Fibroblast of the conjunctiva (primary cell): ENCODE results near the gene GRK4.
"Not testable (repeated sequence)": the region's sequence is repeated elsewhere in the genome, so short reads cannot be mapped to it uniquely, and the experiment has no call there.

Experiments
- DNase-seq: peaks from one replicate; pipeline ENCODE4 v3.0.0-alpha.2; 2010; ENCODE audit warnings: low read depth

GRK4 gene

DNA sequence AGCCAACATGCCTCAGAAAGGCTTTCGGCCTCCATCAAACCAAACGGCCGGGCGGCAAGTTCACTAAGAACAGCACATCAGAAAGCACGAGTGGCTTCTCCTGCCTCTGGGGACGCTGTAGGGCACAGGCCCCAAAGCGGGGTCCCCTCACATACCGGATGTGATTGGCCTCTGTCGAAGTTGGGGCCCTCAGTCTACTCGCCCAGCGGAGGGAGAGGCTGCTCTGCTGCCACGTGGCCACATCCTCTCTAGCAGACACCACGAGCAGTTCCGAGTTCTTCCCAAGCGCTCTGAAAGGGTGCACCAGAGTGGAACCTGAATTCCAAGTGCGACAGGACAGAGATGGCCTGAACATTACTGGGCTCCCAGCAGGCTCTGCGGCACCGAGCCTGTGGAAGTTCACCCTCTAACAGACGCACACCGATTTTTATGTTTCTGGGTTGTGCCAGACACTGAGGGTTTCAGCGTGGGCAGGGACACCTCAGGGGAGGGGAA lies 21.3 kb upstream of the GRK4 start:
- DNase-seq = no peak

DNA sequence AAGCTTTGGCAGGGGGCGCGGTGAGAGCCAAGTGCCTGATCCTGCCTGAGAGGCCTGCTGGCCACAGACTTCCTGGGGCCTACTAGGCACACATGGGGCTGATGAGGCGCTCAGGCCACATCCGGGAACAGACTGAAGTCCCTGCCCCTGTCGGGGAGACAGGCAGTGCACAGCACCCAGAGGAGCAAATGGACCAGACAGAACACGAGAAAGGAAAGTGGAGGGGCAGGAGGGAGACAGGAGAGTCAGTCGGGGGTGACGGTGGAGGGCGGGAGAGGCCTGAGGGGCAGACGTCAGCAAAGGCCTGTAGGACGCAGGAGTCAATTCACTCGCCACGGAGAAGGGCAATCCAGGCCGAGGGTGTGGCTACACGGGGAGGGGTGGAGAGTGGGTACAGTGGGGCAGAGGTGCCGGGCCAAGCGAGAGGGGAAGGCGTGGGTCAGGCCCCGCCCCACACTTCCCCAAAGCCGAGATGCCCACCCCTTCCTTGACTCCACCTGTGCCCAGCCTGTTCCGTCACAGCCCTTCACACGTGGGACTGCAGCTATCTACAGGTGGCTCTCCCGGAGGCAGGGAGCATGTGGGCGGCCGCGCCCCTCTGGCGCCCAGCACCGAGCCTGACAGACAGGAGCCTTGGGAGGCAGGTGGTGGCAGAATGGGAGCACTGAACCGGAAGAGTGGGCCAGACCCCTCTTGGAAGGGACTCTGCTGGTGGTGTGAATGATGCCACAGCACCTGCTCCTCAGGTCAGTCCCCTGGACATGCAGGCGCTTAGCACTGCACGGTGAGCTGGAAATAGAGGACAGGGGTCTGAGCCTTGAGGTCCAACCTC lies 20.6 kb upstream of the GRK4 start:
- DNase-seq = no peak

DNA sequence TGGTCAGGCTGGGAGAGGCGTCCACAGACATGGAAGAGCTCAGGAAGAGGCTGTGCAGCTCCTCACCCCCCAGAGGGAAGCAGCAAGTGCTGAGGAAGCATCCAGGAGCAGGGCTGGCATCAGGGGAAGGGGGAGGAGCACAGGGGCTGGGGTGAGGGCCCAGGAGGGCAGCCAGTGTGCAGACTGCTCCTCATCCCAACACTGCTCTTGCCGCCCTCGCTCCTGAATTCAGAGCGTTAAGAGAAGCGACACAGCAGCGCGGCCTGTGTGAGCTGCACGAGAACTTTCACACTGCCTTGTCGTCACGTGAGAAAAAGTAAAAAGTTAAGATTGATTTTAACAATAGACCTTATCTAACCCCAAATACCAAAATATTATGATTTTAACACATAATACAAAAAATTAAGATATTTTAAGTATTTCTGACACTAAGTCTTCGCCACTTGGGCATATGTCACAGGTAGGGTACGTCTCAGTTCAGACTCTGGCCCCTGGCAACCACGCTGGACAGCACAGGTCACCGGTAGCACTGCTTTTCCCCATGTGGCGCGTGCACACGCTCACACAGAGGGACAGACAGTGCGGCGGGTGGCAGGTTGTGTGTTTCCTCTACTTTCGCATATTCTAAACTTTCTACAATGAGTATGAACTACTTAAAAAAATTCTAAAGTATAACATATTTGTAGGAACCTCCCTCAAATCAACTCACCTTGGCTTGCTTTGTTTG lies 19.8 kb upstream of the GRK4 start:
- DNase-seq = no peak

DNA sequence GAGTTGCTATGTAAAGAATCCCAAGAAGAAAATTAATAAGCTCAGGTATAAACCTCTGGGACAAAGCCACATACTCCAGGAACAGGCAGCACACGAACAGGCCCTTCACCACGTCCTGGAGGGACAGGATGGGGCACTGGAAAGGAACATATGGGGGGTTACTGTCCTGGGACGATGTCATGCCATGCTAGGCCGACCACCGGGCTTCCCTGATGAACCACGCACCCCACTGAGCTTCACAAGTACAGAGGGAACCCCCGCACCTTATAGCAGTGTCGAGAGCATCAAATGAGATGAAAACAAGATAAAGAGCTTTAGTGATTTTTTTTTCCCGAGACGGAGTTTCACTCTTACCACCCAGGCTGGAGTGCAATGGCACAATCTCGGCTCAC lies 19.3 kb upstream of the GRK4 start:
- no peak for DNase-seq

DNA sequence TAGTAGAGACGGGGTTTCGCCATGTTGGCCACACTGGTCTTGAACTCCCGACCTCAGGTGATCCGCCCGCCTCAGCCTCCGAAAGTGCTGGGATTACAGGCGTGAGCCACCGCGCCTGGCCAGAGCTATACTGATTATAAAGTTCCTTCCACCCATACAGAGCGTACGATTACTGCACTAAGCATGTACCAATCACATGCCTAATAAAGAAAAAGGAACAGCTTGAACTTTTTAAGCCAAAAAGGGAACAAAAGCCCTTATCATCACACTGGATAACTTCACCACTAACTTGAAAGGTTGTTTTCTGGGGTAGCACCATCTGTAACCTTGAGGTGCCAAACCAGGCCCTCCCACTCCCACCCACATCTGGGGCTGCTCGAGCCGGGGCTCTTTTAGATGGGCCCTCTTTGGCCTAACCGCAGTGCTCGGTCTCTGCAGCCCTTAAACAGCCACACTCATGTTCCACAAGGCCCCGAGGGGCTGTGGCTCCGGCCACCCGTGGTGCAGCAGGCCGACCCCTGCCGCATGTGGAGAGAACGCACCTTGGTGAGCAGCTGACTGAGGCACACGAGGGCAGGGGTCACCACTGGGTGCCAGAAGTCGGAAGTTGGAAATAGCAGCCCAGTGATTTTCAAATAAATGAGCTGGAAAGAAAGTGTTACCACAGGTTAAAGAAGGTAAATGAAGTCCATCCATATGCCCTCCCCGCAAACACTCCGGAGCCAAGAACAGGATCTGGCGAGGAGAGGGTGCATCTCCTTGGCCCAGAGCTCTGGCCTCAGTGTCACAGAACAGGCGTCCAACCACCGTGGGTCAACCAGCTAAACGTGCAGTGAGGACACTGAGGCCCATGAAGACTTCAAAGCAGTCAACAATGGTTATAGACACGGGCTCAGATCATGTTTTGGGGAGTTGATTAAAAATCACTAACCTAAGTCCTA lies 18.5 kb upstream of the GRK4 start:
- no peak for DNase-seq

DNA sequence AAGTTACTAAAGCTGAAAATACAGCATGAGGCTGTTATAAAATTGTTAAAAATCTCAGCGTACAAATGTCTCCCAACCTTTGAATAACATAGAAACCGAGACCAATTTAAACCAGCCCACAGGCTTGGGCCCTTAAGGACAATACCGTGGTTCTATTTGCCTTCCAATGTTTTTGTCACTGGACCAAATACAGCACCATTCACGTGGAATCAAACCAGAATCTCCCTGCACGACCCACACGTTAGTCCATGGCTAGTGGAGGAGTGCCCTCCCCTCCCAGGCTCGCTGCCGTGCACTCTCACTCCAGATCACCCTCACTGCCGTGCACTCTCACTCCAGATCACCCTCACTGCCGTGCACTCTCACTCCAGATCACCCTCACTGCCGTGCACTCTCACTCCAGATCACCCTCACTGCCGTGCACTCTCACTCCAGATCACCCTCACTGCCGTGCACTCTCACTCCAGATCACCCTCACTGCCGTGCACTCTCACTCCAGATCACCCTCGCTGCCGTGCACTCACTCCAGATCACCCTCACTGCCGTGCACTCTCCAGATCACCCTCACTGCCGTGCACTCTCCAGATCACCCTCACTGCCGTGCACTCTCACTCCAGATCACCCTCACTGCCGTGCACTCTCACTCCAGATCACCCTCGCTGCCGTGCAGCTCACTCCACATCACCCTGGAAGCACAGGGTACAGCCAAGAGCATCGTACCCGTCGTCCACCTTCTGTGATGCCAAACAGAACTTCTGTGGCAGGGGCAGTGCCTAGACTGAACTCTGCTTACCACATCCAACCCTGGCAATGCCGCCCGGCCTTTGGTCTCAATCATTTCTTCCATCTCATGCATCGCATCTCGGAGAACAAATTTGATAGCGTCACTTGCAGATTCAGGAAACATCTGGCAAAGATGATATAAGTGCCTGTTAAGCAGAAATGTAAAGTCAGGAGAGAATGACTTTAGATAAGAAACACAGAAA lies 17.5 kb upstream of the GRK4 start:
- not testable (repeated sequence) for DNase-seq

DNA sequence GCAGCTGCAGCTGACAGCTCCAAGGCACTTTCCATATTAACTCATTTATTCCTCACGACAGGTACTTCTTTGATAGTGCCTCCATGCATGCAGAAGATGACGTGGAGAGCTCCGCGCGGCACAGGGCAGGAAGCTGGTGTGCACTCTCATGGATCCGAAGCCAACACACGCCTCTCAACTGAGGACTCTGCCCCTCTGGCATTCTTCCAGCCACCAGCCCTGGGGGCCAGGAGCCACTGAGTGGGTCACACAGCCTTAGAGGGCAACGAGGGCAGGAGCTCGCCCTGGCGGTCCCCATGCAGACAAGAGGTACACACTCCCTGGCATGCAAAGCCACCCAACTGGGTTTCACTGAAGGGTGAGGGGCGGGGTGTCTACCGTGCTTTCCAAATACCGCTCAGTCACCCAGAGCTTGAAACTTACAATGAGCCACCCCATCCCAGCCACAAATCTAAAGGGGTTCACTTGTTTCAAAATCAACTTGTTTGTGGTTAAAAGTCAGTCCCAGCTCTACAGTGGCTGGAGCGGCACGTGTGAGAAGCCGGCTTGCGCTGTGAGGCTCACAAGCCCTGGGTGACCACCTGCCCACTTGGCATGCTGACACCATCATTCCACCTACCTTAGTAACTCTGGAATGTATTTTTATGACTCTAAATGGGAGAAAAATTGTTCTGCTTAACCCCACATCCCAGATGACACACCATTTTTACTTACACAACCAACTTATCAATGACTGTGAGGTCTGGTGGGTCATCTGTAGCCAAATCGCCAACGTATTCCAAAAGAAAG lies 16.4 kb upstream of the GRK4 start:
- DNase-seq = no peak

DNA sequence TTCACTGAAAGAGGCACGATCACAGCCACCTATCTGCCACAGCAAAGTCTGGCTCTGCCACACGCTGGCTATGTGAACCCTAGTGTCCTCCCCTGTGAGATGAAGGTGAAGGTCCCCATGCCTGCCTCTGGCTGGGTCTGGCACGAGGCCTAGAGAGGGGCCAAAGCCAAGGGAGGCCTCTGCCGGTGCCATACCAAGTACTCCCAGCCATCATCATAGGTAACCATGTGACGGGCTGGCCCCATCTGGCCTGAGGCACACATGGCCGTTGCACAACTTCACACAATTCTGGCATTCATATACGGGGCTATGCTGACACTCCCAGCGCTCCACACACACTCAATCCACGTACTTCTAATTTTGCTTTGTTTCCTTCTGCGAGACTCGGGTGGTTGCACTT lies 15.4 kb upstream of the GRK4 start:
- DNase-seq = no peak

DNA sequence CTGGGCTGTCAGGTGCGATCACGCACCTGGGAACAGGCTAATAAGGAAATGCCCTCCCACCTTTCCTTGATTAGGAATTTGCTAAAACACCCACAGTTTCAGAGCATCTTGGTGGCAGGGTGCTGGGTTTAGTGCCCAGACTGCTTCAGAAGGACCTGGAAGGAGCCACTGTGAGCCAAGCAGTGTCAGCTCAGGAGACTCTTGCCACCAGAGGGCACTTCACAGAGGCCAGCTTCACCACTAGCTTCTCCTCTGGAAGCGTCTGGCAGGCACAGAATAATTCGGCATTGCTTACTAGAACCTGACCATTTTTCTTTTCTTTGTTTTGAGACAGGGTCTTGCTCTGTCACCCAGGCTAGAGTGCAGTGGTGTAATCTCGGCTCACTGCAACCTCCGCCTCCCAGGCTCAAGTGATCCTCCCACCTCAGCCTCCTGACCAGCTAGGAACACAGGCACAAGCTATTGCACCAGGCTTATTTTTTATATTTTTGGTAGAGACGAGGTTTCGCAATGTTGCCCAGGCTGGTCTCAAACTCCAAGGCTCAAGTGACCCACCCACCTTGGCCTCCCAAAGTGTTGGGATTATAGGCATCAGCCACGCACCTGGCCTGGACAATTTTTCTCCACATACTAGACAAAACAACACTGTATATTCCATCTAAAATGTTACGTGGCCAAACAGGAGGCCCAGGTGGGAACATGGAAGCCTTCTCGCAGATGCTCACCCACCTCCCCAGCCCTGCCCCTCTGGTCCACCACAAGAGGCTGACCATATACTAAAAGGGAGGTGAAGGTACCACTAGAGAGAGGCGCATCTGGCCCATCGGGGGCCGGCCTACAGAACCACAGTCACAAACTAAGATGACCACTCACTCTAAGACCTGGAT lies 14.2 kb upstream of the GRK4 start:
- no peak for DNase-seq

DNA sequence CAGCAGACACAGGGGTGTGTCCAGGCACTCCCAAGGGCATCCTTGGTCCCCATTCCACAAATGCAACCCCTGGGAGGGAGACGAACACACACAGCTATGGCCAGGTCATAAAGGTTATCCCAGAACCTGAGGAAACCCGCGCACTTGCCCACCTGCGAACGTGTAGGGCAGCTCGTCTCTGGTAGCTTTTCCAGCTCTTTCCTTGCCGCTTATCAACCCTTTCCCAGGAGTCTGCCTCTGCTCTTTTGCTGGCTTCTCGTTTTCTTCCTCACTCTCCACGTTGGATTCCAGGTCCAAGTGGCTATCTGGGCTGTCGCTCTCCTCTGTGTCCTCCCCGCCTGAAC lies 13.6 kb upstream of the GRK4 start:
- DNase-seq = no peak

DNA sequence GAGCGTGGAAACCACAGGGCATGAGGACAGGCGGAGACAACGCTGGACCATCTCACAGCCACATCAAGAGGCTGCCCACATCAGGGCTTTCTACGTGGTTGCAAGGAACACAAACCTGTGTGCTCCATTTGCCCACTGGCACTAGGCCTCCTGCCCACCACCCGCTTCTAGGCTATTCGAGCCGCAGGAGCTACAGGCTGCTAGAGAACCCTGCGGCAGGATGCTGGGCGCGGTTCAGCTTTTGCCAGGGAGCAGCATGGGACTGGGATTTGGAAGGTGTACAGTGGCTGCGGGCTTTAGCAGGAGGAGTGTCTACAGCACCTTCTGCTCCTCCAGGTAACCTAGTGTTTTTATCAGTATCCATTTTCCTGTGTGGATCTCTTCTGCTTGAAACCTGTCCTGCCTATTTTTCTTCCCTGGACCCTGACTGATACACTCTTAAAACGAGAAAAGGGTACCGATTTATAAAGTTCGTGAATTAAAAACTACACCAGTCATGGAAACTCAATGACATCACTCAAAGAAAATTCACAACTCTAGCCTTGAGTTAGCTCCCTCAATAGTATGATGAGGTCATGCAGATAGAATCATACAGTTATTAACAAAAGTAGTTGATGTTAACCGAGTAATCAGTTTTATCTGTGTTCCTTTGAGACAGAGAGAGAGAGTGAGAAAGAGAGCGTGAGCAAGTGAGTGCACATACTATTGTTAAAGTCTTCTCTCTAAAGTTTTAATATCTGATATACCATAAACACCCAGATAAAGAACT lies 13.0 kb upstream of the GRK4 start:
- no peak for DNase-seq

DNA sequence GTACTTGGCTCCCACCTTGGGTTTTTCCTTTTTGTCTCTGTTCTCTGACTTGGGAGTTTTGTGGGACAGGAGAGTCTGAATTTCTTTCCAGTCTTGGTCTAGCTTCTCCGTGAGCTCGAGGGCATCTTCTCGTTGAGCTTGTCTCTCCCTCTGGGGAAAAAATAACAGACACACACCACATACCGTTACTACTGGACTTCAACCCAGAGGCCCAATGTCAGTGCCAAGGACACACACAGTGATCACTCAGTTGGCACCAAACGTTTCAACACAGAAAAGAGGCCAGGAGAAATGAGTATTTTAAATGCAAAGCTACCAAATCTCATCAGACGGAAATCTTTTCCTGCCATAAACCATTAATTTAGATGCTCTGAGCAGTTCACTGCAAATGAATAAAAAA lies 9.9 kb upstream of the GRK4 start:
- no peak for DNase-seq

DNA sequence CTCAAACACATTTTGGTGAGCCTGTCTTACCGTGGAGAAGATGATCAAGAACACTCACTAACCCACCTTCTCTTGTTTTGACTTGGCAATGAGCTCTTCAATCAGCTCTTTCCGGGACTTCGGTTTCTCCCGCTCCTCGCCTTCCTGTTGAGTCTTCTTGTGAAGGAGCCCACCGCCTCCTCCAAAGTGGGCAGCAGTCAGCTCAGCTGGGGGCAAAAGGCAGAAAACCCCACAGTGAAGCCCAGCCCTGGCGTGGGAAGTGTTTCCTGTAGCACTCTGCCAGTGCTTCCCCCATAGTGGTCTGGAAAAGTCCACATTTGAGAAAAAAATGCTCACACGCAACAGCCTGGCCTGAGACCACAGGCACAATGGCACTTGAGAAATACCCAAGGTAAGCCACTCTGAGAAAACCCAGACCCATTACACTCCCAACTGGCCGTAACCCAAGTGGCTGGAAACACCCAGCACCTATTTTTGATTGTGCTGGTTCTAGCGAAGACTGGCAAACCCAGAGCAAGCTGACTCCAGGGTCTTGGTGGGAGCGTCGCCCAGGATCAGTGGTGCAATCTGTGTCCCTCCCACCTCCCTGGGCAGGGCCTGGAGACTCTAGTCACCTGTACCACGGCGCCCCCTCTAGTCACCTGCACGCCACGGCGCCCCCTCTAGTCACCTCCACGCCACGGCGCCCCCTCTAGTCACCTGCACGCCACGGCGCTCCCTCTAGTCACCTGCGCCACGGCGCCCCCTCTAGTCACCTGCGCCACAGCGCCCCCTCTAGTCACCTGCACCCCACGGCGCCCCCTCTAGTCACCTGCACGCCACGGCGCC lies 8.8 kb upstream of the GRK4 start:
- DNase-seq = no peak

DNA sequence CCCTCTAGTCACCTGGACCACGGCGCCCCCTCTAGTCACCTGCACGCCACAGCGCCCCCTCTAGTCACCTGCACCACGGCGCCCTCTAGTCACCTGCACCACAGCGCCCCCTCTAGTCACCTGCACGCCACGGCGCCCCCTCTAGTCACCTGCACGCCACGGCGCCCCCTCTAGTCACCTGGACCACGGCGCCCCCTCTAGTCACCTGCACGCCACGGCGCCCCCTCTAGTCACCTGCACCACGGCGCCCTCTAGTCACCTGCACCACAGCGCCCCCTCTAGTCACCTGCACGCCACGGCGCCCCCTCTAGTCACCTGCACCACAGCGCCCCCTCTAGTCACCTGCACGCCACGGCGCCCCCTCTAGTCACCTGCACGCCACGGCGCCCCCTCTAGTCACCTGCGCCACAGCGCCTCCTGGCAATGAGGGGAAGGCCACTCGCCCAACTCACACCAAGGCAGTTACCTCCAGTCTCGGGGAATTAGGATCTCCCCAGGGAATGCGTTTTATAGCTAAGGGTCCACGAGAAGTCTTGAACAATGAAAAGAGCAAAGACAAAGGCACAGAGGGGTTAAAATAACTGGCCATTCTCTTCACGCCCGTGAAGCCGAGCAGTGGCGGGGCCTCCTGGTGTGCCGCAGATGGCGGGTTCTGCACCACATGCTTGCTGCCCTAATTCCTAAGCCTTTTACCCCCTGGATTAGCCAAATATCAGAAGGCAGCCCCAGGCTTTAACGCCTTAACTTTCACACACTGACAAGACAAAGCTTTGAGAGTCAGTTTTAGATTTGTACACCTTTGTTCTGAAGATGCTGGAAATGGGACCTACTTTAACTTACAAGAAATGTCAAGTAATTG lies 8.0 kb upstream of the GRK4 start:
- DNase-seq = not testable (repeated sequence)

DNA sequence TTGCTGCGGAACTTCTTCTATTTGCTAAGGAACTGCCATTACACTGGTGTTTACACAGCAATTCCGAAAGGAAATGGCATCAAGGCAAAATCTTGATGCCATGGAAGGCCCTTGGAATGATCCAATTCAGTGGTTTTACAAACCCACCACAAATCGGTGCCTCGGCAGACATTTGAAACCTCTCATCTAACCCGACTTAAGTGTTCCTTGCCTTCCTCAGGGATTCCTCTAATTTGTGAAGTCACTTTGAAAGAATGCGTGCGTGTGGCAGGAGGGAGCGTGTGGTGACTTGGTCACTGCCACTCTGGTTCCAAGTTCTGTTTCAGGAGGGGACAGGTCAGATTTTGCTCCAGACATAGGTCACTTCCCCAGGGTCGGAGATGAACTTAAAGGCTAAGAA lies 4.9 kb upstream of the GRK4 start:
- DNase-seq = no peak

DNA sequence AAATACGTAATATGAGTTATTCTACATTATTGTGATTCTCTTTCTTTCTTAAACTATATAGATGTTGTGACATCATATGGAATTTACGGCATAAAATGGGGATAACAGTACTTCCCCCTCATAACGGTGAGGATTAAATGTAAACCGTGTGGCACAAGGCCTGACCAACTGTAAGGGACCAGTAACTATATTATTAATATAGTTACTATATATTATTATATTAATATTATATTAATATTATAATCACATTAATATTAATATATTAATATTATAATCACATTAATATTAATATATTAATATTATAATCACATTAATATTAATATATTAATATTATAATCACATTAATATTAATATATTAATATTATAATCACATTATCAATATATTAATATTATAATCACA lies 2.9 kb upstream of the GRK4 start:
- not testable (repeated sequence) for DNase-seq

DNA sequence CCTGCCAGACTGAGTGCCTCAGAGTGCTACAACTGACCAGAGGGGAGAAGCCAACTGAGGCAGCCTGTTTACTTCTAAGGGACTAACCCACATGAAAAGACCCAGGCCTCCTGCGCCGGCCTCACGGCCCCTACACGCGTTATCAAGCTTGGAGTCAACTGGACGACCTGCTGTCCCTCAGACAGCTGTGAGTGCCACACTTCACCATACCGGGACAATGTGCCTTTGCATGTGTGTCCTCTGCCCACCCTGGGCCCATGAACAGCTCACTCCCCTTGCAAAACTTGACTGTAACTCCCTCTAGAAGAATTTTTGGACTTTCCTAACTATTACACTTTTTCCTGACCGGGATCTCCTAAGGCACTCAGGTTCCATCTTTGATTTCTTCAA lies 2.0 kb upstream of the GRK4 start:
- DNase-seq = no peak
